DMS114 treated with DMSO at 0.1 percent for 48 hours (cell line): Measurements from ENCODE around the gene MARCHF3.
"Not testable (repeated sequence)": the region's sequence is repeated elsewhere in the genome, so short reads cannot be mapped to it uniquely, and the experiment has no call there.

Experiments used
- DNase-seq: peaks from one replicate; lab custom pipeline; 2025; ENCODE audit not compliant: unreplicated experiment; lab: John Stamatoyannopoulos, UW

MARCHF3 gene

GRCh38 chr5:126852841-126853271, 177.5 kb downstream of the MARCHF3 start:
- DNase-seq: no peak

DNA sequence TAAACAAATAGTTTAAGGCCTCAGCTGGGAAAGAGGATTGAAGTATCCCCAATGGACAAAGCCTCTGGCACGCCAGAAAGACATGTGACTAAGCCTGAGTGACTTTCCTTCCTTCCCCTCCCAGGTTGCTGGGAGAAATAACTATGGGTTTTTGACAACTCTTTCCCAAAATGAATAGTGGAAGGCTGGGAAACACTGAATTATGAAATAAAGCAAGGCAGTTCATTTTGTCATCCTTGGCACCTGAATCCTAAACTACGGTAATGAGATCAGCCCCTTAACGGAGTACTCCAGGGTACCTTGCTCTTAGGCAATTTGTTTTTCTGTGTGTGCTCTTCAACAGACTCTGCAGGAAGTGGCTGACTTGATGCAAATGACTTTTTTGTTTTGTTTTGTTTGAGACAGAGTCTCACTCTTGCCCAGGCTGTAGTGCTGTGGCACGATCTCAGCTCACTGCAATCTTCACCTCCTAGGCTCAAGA, 178.2 kb downstream of the MARCHF3 start:
- no peak for DNase-seq

DNA sequence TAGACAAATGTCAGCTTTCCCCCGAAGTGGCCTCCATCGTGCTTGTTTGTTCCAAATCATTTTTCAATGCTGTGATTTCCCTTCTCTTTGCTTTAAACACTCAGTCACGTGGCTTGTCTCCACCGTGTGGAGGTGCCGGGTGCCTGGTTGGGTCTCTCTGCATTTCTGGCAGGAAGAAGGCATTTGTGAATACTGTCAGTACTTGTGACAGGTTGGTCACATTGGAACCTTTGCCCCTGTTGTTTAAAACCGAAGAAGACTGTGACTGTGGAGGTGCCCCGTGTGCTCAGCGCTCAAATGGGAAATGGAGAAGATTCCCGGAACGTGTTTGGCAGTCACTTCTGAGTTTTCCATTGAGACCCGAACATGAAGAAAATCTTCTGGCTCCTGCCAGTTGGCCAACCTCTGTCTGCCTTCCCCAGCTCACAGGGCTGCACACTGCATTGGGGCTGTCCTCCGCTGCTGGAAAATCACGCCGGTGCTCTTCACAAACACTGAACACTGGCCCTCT, 178.8 kb downstream of the MARCHF3 start:
- DNase-seq: no peak

GRCh38 chr5:126849101-126849678, 181.2 kb downstream of the MARCHF3 start:
- no peak for DNase-seq

DNA sequence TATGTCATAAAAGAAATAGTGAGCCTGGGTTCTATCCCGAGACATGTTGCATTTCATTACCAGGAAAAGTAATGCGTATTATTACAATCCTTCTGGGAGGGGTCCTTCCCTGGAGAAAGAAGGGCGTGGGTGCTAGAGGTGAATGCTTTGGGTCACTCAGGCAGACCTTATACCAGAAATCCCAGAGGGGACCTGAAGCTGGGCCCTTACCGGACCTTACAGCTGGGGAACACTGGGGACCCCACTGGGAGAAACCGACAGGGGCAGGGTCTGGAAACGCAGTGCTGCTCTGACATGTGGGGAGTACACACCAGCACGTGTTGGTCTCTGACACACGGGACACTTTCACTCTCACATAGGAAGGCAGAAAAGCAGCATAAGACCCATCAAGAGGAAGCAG, 182.1 kb downstream of the MARCHF3 start:
- DNase-seq: no peak

GRCh38 chr5:126847826-126848251, 182.5 kb downstream of the MARCHF3 start:
- DNase-seq: no peak

GRCh38 chr5:126847456-126847820, 182.9 kb downstream of the MARCHF3 start:
- DNase-seq: no peak

DNA sequence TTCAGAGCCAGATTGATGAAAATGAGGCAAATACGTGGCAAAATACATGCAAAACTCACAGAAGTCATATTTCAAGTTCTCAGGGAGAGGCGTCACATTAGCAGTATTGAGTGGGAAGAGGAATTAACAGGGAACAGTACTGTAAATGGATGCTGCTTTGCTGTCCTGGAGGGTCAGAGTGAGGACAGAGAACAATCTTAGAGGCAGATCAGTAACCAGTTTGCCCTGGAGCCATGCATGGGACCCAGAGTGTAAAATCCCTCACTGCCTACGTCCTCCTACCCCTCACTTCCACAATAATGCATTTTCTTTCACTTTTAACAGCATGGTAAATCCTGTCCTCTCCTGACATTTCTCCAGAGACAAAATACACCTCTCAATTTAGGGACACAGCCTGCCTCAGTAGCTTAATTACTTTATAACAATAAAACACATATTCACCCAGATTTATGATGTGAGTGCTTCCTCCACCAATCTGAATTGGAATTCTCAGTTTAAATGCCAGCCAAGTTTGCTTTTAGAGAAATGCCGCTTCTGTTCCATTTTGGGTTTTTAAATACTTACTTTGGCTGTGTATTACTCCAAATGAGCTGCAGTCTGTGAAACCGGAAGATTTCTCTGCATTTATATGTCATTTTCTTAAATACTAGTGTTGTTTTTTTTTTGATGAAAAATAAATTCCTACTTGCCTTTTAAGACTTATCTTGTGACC, 183.5 kb downstream of the MARCHF3 start:
- no peak for DNase-seq

- no peak for DNase-seq
Measured at GRCh38 chr5:126846344-126846743, 184.0 kb downstream of the MARCHF3 start.

GRCh38 chr5:126845470-126846070, 184.8 kb downstream of the MARCHF3 start:
- DNase-seq: not testable (repeated sequence)

GRCh38 chr5:126843375-126843774, 187.0 kb downstream of the MARCHF3 start:
- not testable (repeated sequence) for DNase-seq

DNA sequence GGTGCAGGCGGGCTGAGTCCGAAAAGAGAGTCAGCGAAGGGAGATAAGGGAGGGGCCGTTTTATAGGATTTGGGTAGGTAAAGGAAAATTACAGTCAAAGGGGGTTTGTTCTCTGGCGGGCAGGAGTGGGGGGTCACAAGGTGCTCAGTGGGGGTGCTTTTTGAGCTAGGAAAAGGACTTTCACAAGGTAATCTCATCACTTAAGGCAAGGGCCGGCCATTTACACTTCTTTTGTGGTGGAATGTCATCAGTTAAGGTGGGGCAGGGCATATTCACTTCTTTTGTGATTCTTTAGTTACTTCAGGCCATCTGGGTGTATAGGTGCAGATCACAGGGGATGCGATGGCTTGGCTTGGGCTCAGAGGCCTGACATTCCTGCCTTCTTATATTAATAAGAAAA, 191.0 kb downstream of the MARCHF3 start:
- not testable (repeated sequence) for DNase-seq

DNA sequence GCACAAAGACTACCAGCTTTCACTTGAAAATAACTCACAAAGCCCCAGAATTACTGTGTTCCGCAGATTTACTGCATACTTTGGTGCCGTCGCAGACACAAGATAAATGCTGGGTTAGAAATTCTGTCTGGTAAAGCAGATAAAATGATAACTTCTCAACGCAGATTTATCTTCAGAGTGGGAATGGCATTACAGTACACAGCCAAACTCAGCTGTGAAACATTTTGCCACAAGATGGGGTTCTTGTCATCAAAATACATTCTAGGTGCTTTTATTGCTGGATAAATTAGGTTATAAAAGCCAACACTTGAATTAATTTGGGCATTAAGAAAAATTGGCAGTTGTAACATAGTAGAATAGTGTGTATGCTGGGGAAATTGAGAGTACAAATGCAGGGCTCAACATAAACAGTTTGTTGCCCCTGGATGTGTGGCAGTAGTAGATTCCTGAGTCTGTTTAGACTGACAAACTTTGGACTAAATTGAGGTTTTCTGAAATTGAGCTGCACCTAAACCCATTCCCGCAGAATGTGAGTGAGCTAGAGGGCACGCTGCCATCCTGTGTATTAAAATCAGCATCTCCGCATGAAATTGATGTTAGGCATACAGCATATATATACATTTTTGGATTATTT, 192.3 kb downstream of the MARCHF3 start:
- no peak for DNase-seq

DNA sequence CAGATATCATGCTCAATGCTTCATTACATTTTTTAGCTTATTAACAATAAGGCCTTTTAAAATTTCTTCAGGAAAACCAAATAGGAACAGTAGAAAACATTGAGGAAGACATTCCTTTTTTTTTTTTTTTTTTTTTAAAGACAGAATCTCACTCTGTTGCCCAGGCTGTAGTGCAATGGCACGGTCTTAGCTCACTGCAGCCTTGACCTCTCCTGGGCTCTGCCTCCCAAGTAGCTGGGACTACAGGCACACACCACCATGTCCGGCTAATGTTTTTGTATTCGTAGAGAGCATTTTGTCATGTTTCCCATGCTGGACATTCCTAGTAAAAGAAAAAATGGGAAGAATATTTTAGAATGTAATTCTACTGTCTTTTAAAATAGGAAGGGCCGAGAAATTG, 193.1 kb downstream of the MARCHF3 start:
- no peak for DNase-seq

DNA sequence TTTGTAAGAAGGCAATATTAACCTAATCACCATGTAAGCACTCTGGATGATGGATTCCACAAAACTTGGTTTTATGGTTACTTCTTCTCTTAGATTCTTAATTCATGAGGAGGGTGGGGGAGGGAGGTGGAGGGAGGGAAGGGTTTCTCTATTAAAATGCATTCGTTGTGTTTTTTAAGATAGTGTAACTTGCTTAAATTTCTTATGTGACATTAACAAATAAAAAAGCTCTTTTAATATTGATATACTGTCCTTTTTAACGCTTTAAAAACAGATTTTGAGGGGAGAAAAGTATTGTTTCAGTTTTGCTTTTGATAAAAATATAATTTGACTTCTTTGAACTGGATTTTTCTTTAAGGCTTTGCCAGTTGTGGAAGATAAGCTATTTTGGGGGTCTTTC, 193.6 kb downstream of the MARCHF3 start:
- no peak for DNase-seq

- DNase-seq: no peak
Measured at GRCh38 chr5:126831156-126831555, 199.2 kb downstream of the MARCHF3 start.

- DNase-seq: no peak
Measured at GRCh38 chr5:126830061-126830460, 200.3 kb downstream of the MARCHF3 start.

DNA sequence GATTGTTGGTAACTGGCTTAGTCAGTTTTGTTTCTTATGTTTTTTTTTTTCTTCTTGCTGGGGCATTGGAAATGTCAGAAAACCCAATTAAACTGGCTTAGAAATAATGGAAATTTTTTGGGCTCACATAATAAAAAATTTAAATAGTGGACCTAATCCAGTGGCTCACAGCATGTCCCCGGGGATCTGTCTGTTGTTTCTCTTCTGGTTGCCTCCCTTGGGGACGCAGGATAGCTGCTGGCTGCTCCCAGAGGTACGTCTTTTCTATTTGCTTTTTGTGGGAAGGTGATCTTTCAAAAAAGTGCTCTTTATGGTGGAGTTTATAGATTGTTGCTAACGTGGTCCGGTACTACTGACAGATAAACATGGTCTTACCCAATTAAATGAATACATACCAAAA, 201.3 kb downstream of the MARCHF3 start:
- no peak for DNase-seq

GRCh38 chr5:126826619-126827215, 203.6 kb downstream of the MARCHF3 start:
- no peak for DNase-seq

- DNase-seq: no peak
Measured at GRCh38 chr5:126819253-126819652, 211.1 kb downstream of the MARCHF3 start.

DNA sequence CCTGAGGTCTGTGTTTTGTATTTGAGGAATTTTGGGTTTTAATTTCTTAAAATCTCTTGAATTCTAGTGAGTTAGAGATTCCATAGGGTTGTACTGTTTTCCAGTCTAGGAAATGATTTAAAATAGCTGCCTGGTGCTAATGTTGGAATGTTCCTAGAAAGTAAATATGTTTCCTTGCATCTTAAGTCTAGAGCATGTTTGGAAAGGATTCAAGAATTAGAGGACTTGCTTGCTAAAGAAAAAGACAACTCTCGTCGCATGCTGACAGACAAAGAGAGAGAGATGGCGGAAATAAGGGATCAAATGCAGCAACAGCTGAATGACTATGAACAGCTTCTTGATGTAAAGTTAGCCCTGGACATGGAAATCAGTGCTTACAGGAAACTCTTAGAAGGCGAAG, 211.6 kb downstream of the MARCHF3 start:
- DNase-seq: no peak
